Measurements from ENCODE around the gene MCM9.
"Not testable (repeated sequence)": the region's sequence is repeated elsewhere in the genome, so short reads cannot be mapped to it uniquely, and the experiment has no call there.

The MCM9 gene

DNA sequence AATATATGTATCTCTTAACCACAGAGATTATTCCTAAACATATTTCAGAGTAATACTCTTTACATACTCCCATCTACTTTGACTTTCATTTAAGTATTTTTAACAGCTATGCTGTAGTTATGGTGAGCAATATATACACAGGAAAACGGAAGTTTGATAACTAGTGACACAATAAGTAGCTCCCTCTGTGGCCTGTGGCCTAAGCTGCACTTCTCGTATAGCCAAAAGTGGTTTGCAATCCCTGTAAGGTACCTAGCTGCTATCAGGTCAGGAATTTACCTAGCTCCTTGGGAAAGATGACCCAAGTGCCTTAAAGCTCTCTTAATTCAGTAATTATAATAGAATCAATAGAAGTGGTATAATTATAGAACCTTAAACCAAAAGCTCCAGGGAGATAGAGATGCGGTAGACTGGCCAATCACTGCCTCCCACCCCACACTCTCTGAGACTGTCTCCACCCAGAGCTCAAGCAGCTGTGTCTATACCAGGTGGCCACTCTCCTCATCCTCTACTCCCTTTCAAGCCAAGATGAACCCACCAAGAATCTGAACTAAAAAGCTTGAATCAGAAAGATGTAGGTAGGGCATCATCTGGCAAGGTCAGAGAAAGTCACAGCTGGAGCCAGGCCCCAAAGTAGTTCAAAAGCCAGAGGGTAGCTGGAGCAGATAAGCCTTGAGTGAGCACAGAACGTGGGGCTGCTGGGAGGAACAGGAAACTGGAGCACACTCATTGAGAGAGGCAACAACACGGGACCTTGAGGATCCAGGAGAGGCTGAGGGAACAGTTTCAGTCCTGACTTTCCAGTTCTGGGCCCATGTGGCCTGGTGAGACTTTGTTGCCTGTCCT lies 125.9 kb downstream of the MCM9 start:
- in situ Hi-C loops (cut with HindIII; ENCODE audit: low sequenced_read_pairs) = no loop called here

DNA sequence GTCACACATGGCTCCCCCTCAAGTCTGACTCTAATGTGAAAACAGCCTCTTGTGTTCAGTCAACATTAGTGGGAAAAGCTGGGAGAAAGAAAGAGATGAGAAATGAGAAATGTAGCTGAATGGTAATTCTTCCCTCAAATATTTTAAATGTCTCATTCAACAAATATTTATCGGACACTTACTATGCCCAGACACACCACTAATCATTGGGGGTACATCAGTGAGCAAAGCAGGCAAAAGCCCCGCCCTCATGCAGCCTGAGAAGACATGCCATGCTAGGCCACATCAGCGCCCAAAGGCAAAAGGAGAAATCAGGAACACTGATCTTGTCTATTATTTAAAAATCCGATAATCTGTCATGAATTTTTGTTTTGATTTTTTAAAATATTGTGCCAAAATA lies 130.9 kb downstream of the MCM9 start:
- in situ Hi-C loops (cut with HindIII; ENCODE audit: low sequenced_read_pairs) = no loop called here

DNA sequence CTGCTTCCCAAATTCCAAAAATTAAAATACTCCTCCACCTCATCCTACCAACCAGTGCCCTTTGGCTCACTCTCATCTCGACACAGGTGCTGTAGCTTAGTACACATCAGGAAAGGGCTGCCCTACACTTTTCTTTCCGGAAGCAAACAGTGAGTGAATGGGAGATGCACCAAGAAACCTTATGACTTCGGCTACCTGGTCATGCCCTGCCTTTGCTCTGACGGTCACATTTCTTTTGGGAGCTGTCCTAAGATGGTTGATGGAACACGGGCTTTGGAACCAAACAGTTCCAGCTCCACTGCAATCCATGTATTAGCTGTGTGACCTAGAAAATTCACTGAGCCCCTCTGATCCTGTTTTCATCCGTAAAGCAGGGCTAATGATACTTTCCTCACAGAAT lies 133.7 kb downstream of the MCM9 start:
- in situ Hi-C loops (cut with HindIII; ENCODE audit: low sequenced_read_pairs) = no loop called here

DNA sequence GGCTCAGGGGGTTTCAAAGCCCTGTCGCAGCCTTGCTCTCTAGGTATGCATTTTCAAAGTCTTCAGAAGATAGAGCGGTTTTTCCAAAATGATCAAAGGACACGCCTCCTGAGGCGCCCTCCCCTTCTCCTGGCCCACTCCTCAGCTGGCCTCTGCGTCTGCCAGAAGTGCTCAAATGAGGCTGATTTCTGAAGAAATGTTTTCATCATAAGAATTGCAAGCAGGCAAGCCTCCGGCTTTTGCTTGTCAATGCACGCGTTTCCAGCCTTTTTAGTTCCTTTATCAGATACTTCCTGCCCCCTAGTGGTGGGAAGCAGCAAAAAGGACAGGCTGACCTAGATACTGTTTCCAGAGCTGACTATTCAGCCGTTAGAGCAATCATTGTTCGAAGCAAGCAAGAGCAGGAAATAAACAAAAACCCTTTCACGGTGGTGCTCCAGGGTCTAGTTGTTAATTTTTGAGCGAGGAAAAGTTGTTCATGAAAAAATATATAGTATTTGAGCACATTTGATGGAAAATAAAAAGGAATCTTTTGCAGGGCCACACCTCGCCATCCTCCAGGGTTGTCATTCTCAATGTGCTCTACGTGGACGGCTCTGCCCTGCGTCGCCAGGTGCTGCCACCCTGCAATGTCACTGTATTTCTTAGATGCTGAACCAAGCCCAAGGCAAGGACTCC lies 134.4 kb downstream of the MCM9 start:
- in situ Hi-C loops (cut with HindIII; ENCODE audit: low sequenced_read_pairs) = no loop called here

DNA sequence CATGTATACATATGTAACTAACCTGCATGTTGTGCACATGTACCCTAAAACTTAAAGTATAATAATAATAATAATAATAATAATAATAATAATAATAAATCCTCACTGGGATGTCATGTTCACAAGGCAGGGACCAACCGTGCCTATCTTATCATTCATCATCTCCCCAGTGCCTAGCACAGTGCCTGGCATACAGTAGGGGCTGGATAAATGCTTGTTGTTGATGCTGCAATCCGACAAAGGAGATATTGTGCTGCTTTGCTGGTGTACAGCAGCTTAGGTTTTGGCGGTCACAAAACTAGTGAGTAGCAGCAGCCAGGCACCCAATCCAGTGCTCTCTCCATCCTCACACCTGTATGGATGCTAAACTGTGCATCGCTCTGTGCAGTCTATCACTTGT lies 135.1 kb downstream of the MCM9 start:
- in situ Hi-C loops (cut with HindIII; ENCODE audit: low sequenced_read_pairs) = no loop called here

DNA sequence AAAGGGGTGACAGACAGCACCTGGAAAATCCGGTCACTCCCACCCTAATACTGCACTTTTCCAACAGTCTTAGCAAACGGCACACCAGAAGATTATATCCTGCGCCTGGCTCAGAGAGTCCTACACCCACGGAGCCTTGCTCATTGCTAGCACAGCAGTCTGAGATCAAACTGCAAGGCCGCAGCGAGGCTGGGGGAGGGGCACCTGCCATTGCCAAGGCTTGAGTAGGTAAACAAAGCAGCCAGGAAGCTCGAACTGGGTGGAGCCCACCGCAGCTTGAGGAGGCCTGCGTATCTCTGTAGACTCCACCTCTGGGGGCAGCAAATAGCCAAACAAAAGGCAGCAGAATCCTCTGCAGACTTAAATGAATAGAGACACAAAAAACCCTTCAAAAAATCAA lies 138.4 kb downstream of the MCM9 start:
- in situ Hi-C loops (cut with HindIII; ENCODE audit: low sequenced_read_pairs) = not testable (repeated sequence)

DNA sequence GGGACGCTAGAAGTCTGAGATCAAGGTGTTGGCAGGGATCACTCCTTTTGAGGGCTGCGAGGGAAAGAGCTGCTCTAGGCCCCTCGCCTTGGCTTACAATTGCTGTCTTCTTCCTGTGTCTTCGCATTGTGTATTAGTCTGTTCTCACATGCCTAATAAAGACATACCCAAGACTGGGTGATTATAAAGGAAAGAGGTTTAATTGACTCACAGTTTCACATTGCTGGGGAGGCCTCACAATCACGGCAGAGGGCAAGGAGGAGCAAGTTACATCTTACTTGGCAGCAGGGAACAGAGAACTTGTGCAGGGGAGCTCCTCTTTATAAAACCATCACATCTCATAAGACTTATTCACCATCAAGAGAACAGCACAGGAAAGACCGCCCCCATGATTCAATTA lies 143.5 kb downstream of the MCM9 start:
- in situ Hi-C loops (cut with HindIII; ENCODE audit: low sequenced_read_pairs) = no loop called here

DNA sequence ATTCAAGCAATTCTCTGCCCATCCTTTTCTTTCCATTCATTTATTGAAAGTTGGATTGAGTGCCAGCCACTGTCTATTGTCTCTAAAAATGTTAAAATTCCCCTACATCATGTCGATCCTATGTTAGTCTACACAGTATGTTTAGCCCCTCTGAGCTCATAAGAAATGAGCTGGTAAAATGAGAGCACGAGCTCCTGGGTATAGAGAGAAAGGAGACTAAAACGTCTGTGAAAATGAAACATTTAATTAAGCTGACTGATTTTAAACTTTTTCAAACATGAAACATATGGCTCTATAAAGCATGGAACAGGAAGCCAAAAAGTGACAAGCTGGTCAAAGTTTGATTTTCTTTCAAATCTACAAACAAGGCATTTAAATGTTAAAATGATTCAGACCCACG lies 145.0 kb downstream of the MCM9 start:
- in situ Hi-C loops (cut with HindIII; ENCODE audit: low sequenced_read_pairs) = no loop called here

DNA sequence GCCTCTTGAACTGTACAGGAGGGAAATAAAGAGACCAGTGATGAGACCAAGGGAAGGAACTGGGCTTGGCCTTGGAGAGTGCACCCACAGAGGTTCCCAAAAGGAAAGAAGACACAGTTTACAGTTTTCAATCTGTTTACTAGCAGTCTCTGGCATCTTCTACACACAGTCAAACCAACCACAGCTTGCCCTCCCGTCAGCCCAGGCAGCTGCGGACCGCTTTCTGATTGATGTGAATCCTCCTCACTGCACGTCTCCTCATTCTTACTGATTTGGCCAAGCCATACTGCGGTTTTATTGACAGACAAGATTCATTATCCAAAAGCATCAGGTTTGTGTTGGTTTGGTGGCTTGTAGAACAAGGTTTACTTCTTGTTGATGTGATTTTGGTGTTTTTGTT lies 145.5 kb downstream of the MCM9 start:
- in situ Hi-C loops (cut with HindIII; ENCODE audit: low sequenced_read_pairs) = no loop called here

DNA sequence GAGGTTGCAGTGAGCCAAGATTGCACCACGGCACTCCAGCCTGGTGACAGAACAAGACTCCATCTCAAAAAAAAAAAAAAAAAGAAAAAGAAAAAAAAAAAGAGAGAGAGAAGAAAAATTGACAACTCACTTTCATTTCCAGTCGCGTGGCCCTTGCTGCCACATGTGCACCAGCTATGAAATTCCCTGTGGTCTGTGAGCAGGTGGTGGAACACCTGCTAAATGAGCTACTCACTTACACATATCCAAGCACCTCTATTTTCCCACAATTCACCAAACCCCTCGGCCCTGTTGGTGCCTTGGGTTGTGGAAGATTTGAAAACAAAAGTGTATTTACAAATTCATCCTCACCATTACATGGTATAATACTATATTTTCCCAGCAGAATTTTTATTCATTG lies 146.3 kb downstream of the MCM9 start:
- in situ Hi-C loops (cut with HindIII; ENCODE audit: low sequenced_read_pairs) = no loop called here

DNA sequence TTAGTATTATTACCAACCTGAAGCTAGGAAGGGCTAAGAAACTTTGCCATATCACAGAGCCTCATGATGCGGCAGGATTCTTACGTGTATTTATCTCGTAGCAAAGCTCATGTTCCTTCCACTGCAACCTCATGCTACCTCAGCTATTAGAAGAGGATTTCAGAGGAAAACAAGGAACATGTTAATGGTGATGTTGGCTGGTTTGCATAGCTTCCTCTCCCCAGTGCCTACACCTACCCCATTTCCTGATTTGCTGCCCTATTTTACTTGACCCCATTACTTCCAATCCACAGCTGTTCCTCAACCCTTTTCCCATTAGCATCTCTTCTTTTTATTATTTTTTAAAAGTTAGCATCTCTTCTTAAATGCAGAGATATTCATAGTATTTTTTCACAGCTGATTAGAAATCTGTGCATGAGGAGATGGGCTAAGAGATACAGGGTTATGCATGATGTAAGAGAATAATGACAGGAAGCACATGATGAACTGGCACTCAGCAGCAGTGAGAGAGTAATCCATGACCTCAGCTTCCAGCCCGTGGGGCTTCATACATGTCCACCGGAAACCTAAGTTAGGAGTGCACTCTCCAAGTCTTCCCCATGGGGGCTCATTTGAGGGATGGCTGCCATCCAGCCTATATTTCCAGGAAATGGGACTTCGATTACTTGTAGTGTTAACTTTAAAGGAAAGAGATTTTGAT lies 147.1 kb downstream of the MCM9 start:
- in situ Hi-C loops (cut with HindIII; ENCODE audit: low sequenced_read_pairs) = no loop called here

DNA sequence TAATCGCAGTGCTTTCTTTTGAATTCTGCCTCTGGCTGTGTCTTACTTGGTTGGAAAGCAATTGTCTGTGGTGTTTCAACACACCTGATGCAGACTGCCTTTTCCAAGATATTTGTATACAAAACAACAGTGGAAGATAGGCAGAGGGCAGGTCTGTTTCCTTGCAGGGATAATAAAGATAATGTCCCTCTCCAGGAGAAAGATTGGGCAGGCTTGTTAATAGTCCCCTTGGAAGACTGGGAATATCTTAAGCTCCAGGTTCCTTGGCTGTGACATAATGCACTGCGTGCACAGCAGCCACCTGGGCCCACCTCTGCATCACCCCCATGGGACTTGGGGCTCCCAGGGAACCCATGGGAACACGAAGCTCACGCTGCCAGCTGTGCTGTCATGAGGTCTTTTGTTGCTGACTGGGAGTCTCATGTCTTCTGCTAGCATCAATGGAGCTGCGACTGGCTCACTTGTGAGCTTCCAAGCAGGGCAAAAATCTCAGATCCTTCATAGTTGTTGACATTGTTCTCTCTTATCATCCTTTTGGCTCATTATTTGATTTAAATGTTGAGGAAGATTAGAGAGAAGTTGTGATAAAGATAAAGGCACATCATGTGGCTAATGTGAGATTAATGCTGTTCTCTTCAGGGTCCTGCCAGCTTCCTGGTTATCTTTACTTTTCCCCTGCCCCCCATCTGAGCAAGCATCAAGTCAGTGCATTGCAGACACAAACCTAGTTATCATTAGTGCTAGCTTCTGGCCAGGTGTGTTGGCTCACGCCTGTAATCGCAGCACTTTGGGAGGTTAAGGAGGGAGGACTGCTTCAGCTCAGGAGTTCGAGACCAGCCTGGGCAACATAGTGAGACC lies 148.1 kb downstream of the MCM9 start:
- in situ Hi-C loops (cut with HindIII; ENCODE audit: low sequenced_read_pairs) = no loop called here

DNA sequence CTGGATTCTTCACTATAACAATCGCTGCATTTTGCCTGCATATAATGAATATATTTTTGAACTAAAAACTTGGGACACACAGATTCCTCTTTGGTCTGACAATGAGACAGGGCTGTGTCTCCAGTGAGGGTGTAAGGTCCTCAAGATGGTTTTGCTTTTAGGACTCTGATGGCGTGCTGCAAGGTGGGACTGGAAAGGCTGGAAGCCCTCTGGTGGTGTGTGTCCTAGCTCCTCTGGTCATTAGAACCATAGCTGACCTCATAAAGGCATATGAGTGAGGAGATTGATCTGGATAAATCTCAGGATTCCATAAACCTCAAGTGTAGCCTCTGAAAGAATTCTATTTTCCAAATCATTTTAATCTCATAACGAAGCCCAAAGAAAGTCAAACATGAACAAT lies 149.4 kb downstream of the MCM9 start:
- in situ Hi-C loops (cut with HindIII; ENCODE audit: low sequenced_read_pairs) = no loop called here

DNA sequence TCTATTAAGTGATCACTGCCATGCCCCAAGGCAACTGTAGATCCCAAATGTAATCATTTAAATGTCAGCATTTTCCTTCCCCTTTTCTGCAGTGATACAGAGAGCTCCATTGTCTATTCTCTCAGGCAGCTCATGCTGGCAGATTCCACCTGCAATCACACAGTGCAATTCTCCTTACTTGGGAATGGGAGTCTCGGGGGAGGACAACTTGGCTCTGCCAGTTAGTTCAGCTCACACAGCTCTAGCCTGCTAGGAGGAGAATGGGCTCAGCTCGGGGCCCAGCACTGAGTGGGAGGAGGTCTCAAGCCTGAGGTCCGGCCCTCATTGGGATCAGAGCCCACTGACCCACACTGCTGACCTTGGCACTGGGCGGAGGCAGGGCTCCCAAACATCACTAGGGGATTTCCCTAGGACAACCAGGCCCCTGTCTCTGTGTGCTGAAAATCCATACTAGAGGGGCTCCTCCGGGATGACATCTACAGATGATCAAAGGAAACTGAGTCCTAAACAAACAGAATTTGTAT lies 150.3 kb downstream of the MCM9 start:
- in situ Hi-C loops (cut with HindIII; ENCODE audit: low sequenced_read_pairs) = no loop called here

DNA sequence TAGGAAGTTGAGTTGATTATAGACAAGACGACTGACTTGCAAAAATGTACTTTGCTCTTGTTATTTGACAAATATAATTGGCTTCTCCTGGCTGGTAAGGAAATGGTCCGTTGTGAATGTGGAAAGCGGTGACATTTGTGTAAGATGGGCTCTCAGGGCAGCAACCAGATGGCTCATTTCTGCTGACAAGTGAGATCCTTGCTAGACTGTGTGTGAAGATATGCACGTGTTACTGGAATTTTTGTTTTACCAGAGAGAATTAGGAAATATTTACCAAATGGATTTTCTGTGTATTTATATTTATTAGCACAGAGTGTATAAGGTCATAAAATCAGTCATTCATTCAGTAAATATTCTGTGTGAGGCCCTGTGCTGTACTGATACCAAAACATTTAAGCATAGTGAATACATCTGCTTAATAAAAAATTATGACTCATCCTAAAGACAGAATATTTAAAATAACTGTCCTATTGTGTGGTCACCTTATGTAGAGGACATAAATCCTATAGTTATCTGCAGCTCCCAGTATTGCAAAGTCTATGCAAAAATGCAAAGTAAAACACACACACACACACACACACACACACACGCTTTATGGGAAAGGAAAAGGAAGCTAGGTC lies 150.9 kb downstream of the MCM9 start:
- in situ Hi-C loops (cut with HindIII; ENCODE audit: low sequenced_read_pairs) = no loop called here

DNA sequence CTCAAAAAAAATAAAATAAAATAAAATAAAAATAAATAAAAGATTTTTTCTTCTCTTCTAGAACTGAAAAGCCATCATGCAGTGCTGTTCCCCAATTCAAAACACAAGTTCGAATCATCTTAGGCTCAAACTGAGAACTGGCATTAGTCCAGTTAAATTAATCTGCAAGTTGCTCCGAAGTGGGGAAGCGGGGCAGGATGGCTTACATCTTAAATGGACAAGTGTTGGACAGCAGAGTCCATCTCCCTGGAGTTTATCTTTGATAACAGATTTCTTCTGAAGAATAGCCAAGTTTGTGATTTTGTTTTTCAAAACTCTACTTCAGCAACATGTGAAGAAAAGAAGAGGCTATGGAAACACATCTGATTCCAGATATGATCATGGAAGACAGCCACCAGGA lies 152.3 kb downstream of the MCM9 start:
- in situ Hi-C loops (cut with HindIII; ENCODE audit: low sequenced_read_pairs) = no loop called here

DNA sequence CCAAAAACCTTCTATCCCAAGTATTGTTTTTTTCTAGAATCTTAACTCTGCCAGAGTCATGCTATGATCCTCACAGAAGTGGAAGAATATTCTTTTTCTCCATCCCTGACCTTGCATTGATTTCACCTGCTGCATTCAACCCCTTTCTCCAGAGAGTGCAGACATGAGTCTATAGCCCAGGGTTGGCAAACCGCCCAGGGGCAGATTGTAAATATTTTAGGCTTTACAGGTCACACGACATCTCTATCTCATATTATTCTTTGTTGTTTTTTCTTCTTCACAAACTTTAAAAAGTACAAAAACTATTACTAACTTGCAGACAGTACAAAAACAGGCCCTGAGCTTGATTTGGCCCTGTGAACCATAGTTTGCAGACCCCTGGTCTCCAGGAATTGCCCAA lies 153.1 kb downstream of the MCM9 start:
- in situ Hi-C loops (cut with HindIII; ENCODE audit: low sequenced_read_pairs) = no loop called here

DNA sequence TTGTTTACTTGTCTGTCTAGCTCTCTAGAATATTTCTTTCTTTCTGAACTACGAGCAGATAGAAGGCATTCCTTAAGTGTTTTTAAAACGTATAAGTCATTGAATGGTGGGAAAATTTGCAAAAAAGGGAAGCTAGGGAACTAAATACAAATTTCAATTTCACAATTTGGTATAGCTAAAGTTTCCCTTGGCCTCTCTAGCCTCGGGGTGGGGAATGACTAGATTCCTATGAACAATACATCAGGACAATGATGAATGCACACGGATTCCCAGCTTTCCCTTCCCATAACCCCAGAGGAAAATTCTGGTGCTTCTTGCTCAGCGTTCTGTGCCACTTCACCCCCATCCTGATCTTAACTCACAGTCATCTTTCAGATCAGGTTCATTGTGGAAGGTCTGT lies 154.3 kb downstream of the MCM9 start:
- in situ Hi-C loops (cut with HindIII; ENCODE audit: low sequenced_read_pairs) = no loop called here

DNA sequence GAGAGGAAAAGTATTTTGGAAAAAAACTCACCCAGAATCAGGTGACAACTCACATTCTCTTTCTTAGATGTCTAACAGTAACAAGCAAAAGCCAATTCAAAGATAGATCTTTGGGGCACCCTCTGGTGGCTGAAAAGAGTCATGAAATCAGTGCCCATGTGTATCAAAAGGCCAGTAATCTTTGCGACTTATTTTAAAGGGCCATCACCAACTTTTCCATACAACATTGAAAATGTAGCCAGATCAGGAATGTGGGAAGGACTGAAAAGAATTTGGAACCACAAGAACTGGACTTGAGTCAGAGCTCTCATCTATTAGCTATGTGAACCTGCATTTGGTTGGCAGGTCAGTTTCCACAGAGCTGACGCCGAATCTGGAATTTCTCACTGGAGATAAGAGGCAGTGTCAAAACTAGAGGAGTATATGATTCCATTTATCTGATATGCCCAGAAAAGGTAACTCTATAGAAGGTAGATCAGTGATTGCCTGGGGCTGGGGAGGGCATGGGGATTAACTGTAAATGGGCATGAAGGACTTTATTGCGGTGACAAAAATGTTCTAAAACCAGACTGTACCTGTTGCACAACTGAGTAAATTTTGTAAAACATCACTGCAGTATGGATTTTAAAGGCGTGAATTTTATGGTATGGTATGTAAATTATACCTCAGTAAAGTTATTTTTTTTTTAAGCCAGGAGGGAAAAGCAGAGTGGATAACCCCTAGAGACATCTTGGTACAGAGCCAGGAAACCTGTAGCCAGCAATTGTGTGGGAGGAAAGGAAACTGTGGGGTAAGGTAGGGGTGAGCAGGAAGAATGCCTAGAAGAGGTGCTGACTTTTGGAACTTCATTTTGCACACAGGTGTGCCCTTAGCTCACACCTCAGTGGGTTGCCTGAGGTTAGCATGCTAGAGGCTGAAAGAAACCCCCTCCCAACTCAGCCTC lies 158.1 kb downstream of the MCM9 start:
- in situ Hi-C loops (cut with HindIII; ENCODE audit: low sequenced_read_pairs) = no loop called here

Measured in endothelial cell of hepatic sinusoid (primary cell).